ENCODE results near the gene CIZ1. TPM values are rescaled to one million over a fixed set of nuclear protein-coding genes. Genes with fewer than 3 reads are reported as not detected.

CIZ1 gene
- polyA plus RNA-seq, 3 donors = 105 to 106 (median 106) TPM

GRCh38 chr9:128213746-128214497 is 22.6 kb upstream of the CIZ1 start:
- no peak for DNase-seq (ENCODE audit: low read depth in 3 of 3, low spot score in 2 of 3)

GRCh38 chr9:128211981-128212281 is 20.6 kb upstream of the CIZ1 start:
- DNase-seq (ENCODE audit: low read depth in 3 of 3, low spot score in 2 of 3) = no peak

- no peak for DNase-seq (ENCODE audit: low read depth in 3 of 3, low spot score in 2 of 3)
These were observed 20.0 kb upstream of the CIZ1 start for GRCh38 chr9:128211186-128211980.

- DNase-seq (ENCODE audit: low read depth in 3 of 3, low spot score in 2 of 3) = no peak
These were observed 17.7 kb upstream of the CIZ1 start for GRCh38 chr9:128208946-128209669.

GRCh38 chr9:128208386-128208785 is 17.0 kb upstream of the CIZ1 start:
- DNase-seq (ENCODE audit: low read depth in 3 of 3, low spot score in 2 of 3) = no peak

GRCh38 chr9:128206916-128207910 is 15.8 kb upstream of the CIZ1 start:
- no peak for DNase-seq (ENCODE audit: low read depth in 3 of 3, low spot score in 2 of 3)

- DNase-seq (ENCODE audit: low read depth in 3 of 3, low spot score in 2 of 3) = no peak
These were observed 15.1 kb upstream of the CIZ1 start for GRCh38 chr9:128206484-128206883.

- no peak for DNase-seq (ENCODE audit: low read depth in 3 of 3, low spot score in 2 of 3)
These were observed 14.0 kb upstream of the CIZ1 start for GRCh38 chr9:128205296-128205944.

GRCh38 chr9:128204858-128205257 is 13.5 kb upstream of the CIZ1 start:
- no peak for DNase-seq (ENCODE audit: low read depth in 3 of 3, low spot score in 2 of 3)

GRCh38 chr9:128203707-128204551 is 12.6 kb upstream of the CIZ1 start:
- DNase-seq (ENCODE audit: low read depth in 3 of 3, low spot score in 2 of 3) = no peak

GRCh38 chr9:128203024-128203706 is 11.8 kb upstream of the CIZ1 start, which contains the start of gene DNM1:
TSS of gene DNM1 (plus strand) at chr9:128203379. CDS start at chr9:128203471, 92 bp downstream.
- no peak for DNase-seq (ENCODE audit: low read depth in 3 of 3, low spot score in 2 of 3)

- DNase-seq (ENCODE audit: low read depth in 3 of 3, low spot score in 2 of 3) = no peak
These were observed 11.3 kb upstream of the CIZ1 start for GRCh38 chr9:128202648-128203023.

- no peak for DNase-seq (ENCODE audit: low read depth in 3 of 3, low spot score in 2 of 3)
These were observed 10.3 kb upstream of the CIZ1 start for GRCh38 chr9:128201441-128202369.

- no peak for DNase-seq (ENCODE audit: low read depth in 3 of 3, low spot score in 2 of 3)
These were observed 2.2 kb upstream of the CIZ1 start for GRCh38 chr9:128193469-128194096.

GRCh38 chr9:128192601-128193371 is 1.4 kb upstream of the CIZ1 start:
- DNase-seq (ENCODE audit: low read depth in 3 of 3, low spot score in 2 of 3) = peak in 1 of 3 donors; percentile 76

All from right renal cortex interstitium (tissue), 3 donors.